Hematopoietic multipotent progenitor cell treated with erythropoietin and hydrocortisone succinate and interleukin-3 and kit ligand, for 4 days (in vitro differentiated cells): Measurements from ENCODE around the gene CMTM2.
A peak's percentile ranks its signal among the peaks of the same experiment; 100 is the strongest.

Source experiments
- DNase-seq: peaks from one replicate; pipeline ENCODE4 v3.0.0-alpha.2; 2015

CMTM2 gene

GRCh38 chr16:66578651-66579531 lies at the start of gene CMTM2:
Gene CMTM2, plus strand, starts transcription at chr16:66579463. Its CDS starts 145 bp downstream, at chr16:66579608.
- DNase-seq, result peak; percentile 72

GRCh38 chr16:66529475-66529874 lies 49.8 kb upstream of the CMTM2 start:
- DNase-seq, result no peak

- DNase-seq, result peak; percentile 38
Measured at GRCh38 chr16:66534376-66534799, 44.9 kb upstream of the CMTM2 start.

- DNase-seq, result no peak
Measured at GRCh38 chr16:66536525-66536924, 42.7 kb upstream of the CMTM2 start.

GRCh38 chr16:66537236-66537635 lies 42.0 kb upstream of the CMTM2 start:
- DNase-seq, result no peak

- DNase-seq, result no peak
Measured at GRCh38 chr16:66538910-66539309, 40.4 kb upstream of the CMTM2 start.

- DNase-seq, result no peak
Measured at GRCh38 chr16:66539623-66540469, 39.4 kb upstream of the CMTM2 start.

GRCh38 chr16:66541388-66542355 lies 37.6 kb upstream of the CMTM2 start:
- no peak for DNase-seq

- no peak for DNase-seq
Measured at GRCh38 chr16:66542396-66542795, 36.9 kb upstream of the CMTM2 start.

GRCh38 chr16:66543541-66543940 lies 35.7 kb upstream of the CMTM2 start:
- no peak for DNase-seq

- no peak for DNase-seq
Measured at GRCh38 chr16:66544016-66544757, 35.1 kb upstream of the CMTM2 start.

- no peak for DNase-seq
Measured at GRCh38 chr16:66547101-66547989, 31.9 kb upstream of the CMTM2 start.

- no peak for DNase-seq
Measured at GRCh38 chr16:66548068-66548467, 31.2 kb upstream of the CMTM2 start.

GRCh38 chr16:66548868-66549267 lies 30.4 kb upstream of the CMTM2 start:
- DNase-seq, result no peak

GRCh38 chr16:66549284-66550131 lies 29.8 kb upstream of the CMTM2 start, which contains the start of gene TK2:
Gene TK2, minus strand, starts transcription at chr16:66550122. Its CDS starts 61 bp downstream, at chr16:66550061.
- DNase-seq, result peak; percentile 74

GRCh38 chr16:66551348-66551759 lies 27.9 kb upstream of the CMTM2 start:
- DNase-seq, result peak; percentile 79

- DNase-seq, result peak; percentile 18
Measured at GRCh38 chr16:66551788-66552285, 27.4 kb upstream of the CMTM2 start.

GRCh38 chr16:66552286-66553177 lies 26.7 kb upstream of the CMTM2 start, which contains the start of gene CKLF:
Gene CKLF, plus strand, starts transcription at chr16:66552576. Its CDS starts 140 bp downstream, at chr16:66552716.
- peak; percentile 95 for DNase-seq
